ENCODE measurements around the gene ANKMY1.

ANKMY1 gene

DNA sequence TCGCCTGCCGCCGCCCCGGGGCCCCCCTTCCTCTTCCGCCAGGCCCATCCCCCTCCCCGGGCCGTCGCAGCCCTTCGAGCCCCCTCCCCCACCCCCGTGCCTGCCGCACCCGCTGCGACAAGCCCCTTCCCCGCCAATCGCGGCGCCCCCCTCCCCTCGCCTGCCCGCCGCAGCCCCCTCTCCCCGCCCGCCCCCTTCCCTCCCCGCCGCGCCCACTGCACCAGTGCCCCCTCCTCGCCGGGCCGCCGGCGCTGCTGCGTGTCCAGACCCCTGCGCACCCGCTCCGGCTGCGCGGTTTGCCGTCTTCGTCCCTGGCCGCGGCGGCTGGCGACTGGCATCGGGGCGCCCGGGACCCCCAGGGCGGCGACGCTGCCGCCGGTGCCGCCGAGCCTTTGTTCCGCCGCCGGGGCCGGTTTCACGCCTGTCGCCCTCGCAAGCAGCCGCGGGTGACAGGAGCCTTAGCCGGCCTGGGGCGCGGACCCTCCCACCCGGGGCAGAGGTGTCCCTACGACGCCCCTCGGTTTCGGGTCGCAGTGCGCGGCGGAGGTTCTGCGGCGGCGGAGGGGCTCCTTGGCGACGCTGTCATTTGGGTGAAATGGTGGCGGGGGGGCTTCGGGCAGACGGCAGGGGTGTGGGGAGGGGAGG, 104.2 kb downstream of the ANKMY1 start:
- Histone ChIP-seq H3K9ac (ENCODE audit: low read depth in 1 of 2, low read length in 2 of 2) (no peak overlapping the region), H3K27ac (ENCODE audit: low read depth, low read length) (no peak overlapping the region), H3K4me1 (ENCODE audit: control insufficient read depth in 1 of 2, insufficient read depth in 2 of 2, low read length in 2 of 2) (no peaks in the 10 kb centered on the region), H3K27me3 (ENCODE audit: control insufficient read depth in 1 of 2, insufficient read depth in 2 of 2, low read length in 2 of 2) (peaks cover 41 to 42% of the 10 kb centered on the region in 2 donors), H3K4me3 (ENCODE audit: low read depth in 1 of 2, low read length in 2 of 2) (no peak overlapping the region), H3K36me3 (ENCODE audit: control insufficient read depth in 1 of 2, insufficient read depth in 2 of 2, low read length in 2 of 2) (no peaks in the 10 kb centered on the region), H3K9me3 (ENCODE audit: control insufficient read depth in 1 of 2, low read length in 2 of 2) (no peaks in the 10 kb centered on the region)

GRCh38 chr2:240452462-240453256, 105.1 kb downstream of the ANKMY1 start:
- H3K9ac ChIP-seq (ENCODE audit: low read depth in 1 of 2, low read length in 2 of 2) = no peak overlapping the region
- H3K27ac ChIP-seq (ENCODE audit: low read depth, low read length) = no peak overlapping the region

DNA sequence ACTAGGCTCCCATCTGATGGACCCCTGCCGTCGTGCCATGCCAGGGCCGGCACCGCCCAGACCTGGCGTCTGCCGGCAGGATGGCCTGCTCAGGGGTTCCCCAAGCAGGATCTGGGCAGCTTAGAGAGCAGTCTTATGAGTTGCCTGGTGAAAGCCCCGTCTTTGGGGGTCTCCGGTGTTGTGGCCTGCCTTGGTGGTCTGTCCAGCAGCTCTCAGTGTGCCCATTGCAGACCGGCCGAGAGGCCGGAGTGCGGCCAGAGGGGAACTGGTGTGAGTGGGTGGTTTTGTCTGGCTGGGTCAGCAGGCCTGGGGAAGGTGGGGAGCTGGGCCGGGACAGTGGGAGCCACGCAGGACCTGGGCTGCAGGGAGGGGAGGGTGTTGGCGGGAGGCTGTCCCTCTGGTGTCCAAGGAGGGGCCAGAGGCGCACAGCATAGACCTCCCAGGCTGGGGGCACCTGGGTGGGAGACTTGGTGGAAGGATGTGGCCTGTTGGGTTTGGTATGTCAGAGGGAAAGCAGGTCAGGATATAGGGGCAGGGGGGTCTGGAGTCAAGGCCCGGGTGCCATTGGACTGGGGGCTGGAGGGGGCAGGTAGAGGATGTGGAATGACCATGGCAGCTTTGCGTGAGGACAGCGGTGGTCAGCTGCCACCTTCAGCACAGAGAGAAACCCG, 105.9 kb downstream of the ANKMY1 start:
- peaks cover 45 to 46% of the 10 kb centered on the region in 2 donors for H3K27me3 ChIP-seq (ENCODE audit: control insufficient read depth in 1 of 2, insufficient read depth in 2 of 2, low read length in 2 of 2)
- H3K36me3 ChIP-seq (ENCODE audit: control insufficient read depth in 1 of 2, insufficient read depth in 2 of 2, low read length in 2 of 2) = no peaks in the 10 kb centered on the region
- no peaks in the 10 kb centered on the region for H3K9me3 ChIP-seq (ENCODE audit: control insufficient read depth in 1 of 2, low read length in 2 of 2)
- no peak overlapping the region for H3K27ac ChIP-seq (ENCODE audit: low read depth, low read length)
- H3K9ac ChIP-seq (ENCODE audit: low read depth in 1 of 2, low read length in 2 of 2) = no peak overlapping the region
- no peaks in the 10 kb centered on the region for H3K4me1 ChIP-seq (ENCODE audit: control insufficient read depth in 1 of 2, insufficient read depth in 2 of 2, low read length in 2 of 2)
- no peak overlapping the region for H3K4me3 ChIP-seq (ENCODE audit: low read depth in 1 of 2, low read length in 2 of 2)

More at GRCh38 chr2:240452462-240453256, 105.1 kb downstream of the ANKMY1 start:
- Histone ChIP-seq H3K9me3 (ENCODE audit: control insufficient read depth in 1 of 2, low read length in 2 of 2) (no peaks in the 10 kb centered on the region), H3K4me3 (ENCODE audit: low read depth in 1 of 2, low read length in 2 of 2) (no peak overlapping the region), H3K27me3 (ENCODE audit: control insufficient read depth in 1 of 2, insufficient read depth in 2 of 2, low read length in 2 of 2) (peaks cover 45 to 46% of the 10 kb centered on the region in 2 donors), H3K36me3 (ENCODE audit: control insufficient read depth in 1 of 2, insufficient read depth in 2 of 2, low read length in 2 of 2) (no peaks in the 10 kb centered on the region), H3K4me1 (ENCODE audit: control insufficient read depth in 1 of 2, insufficient read depth in 2 of 2, low read length in 2 of 2) (no peaks in the 10 kb centered on the region)

DNA sequence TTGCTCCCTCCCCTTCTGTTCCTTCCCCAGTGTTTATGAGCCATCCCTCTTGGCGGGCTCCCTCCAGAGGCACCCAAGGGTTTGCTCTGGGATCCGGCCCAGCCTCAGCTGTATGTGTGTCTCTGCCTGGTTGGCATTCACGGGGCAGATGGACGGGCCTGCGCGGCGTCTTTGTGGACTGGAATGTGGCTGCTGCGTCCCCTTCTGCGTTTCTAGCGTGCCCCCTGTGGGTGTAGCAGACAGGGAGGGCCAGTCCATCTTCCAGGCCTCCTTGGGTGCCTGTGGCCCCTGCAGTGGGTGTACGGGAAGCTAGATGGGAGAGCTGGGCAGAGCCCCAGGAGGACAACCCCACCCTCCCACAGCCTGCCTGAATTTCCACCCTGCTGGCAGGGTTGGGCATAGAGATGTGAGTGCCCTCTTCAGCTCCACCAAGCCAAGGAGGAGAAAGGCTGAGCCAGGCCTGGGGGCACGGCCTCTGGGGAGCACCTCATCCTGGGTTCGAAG, 106.6 kb downstream of the ANKMY1 start:
- Histone ChIP-seq H3K27me3 (ENCODE audit: control insufficient read depth in 1 of 2, insufficient read depth in 2 of 2, low read length in 2 of 2) (peaks cover 37 to 39% of the 10 kb centered on the region in 2 donors), H3K27ac (ENCODE audit: low read depth, low read length) (no peak overlapping the region), H3K36me3 (ENCODE audit: control insufficient read depth in 1 of 2, insufficient read depth in 2 of 2, low read length in 2 of 2) (no peaks in the 10 kb centered on the region), H3K4me1 (ENCODE audit: control insufficient read depth in 1 of 2, insufficient read depth in 2 of 2, low read length in 2 of 2) (no peaks in the 10 kb centered on the region), H3K4me3 (ENCODE audit: low read depth in 1 of 2, low read length in 2 of 2) (no peak overlapping the region), H3K9ac (ENCODE audit: low read depth in 1 of 2, low read length in 2 of 2) (no peak overlapping the region), H3K9me3 (ENCODE audit: control insufficient read depth in 1 of 2, low read length in 2 of 2) (no peaks in the 10 kb centered on the region)

- H3K9ac ChIP-seq (ENCODE audit: low read depth in 1 of 2, low read length in 2 of 2) = no peak overlapping the region
- no peak overlapping the region for H3K4me3 ChIP-seq (ENCODE audit: low read depth in 1 of 2, low read length in 2 of 2)
- H3K4me1 ChIP-seq (ENCODE audit: control insufficient read depth in 1 of 2, insufficient read depth in 2 of 2, low read length in 2 of 2) = no peaks in the 10 kb centered on the region
- H3K27ac ChIP-seq (ENCODE audit: low read depth, low read length) = no peak overlapping the region
- H3K36me3 ChIP-seq (ENCODE audit: control insufficient read depth in 1 of 2, insufficient read depth in 2 of 2, low read length in 2 of 2) = no peaks in the 10 kb centered on the region
- H3K9me3 ChIP-seq (ENCODE audit: control insufficient read depth in 1 of 2, low read length in 2 of 2) = no peaks in the 10 kb centered on the region
- H3K27me3 ChIP-seq (ENCODE audit: control insufficient read depth in 1 of 2, insufficient read depth in 2 of 2, low read length in 2 of 2) = peaks cover 35 to 38% of the 10 kb centered on the region in 2 donors
Observed at GRCh38 chr2:240450532-240451107, 107.2 kb downstream of the ANKMY1 start.

GRCh38 chr2:240449764-240450531, 107.8 kb downstream of the ANKMY1 start:
- no peaks in the 10 kb centered on the region for H3K36me3 ChIP-seq (ENCODE audit: control insufficient read depth in 1 of 2, insufficient read depth in 2 of 2, low read length in 2 of 2)
- no peak overlapping the region for H3K4me3 ChIP-seq (ENCODE audit: low read depth in 1 of 2, low read length in 2 of 2)
- peaks cover 28 to 33% of the 10 kb centered on the region in 2 donors for H3K27me3 ChIP-seq (ENCODE audit: control insufficient read depth in 1 of 2, insufficient read depth in 2 of 2, low read length in 2 of 2)
- H3K27ac ChIP-seq (ENCODE audit: low read depth, low read length) = no peak overlapping the region
- H3K9ac ChIP-seq (ENCODE audit: low read depth in 1 of 2, low read length in 2 of 2) = no peak overlapping the region
- no peaks in the 10 kb centered on the region for H3K9me3 ChIP-seq (ENCODE audit: control insufficient read depth in 1 of 2, low read length in 2 of 2)
- H3K4me1 ChIP-seq (ENCODE audit: control insufficient read depth in 1 of 2, insufficient read depth in 2 of 2, low read length in 2 of 2) = no peaks in the 10 kb centered on the region

- H3K9me3 ChIP-seq (ENCODE audit: control insufficient read depth in 1 of 2, low read length in 2 of 2) = no peaks in the 10 kb centered on the region
- no peaks in the 10 kb centered on the region for H3K4me1 ChIP-seq (ENCODE audit: control insufficient read depth in 1 of 2, insufficient read depth in 2 of 2, low read length in 2 of 2)
- no peak overlapping the region for H3K4me3 ChIP-seq (ENCODE audit: low read depth in 1 of 2, low read length in 2 of 2)
- no peak overlapping the region for H3K27ac ChIP-seq (ENCODE audit: low read depth, low read length)
- H3K36me3 ChIP-seq (ENCODE audit: control insufficient read depth in 1 of 2, insufficient read depth in 2 of 2, low read length in 2 of 2) = no peaks in the 10 kb centered on the region
- no peak overlapping the region for H3K9ac ChIP-seq (ENCODE audit: low read depth in 1 of 2, low read length in 2 of 2)
- peaks cover 19 to 23% of the 10 kb centered on the region in 2 donors for H3K27me3 ChIP-seq (ENCODE audit: control insufficient read depth in 1 of 2, insufficient read depth in 2 of 2, low read length in 2 of 2)
Observed at GRCh38 chr2:240448387-240449274, 109.2 kb downstream of the ANKMY1 start.

- Histone ChIP-seq H3K27ac (ENCODE audit: low read depth, low read length) (no peak overlapping the region), H3K4me1 (ENCODE audit: control insufficient read depth in 1 of 2, insufficient read depth in 2 of 2, low read length in 2 of 2) (no peaks in the 10 kb centered on the region)
Observed at GRCh38 chr2:240447934-240448333, 109.9 kb downstream of the ANKMY1 start.

GRCh38 chr2:240447331-240447730, 110.5 kb downstream of the ANKMY1 start:
- Histone ChIP-seq H3K27ac (ENCODE audit: low read depth, low read length) (no peak overlapping the region), H3K27me3 (ENCODE audit: control insufficient read depth in 1 of 2, insufficient read depth in 2 of 2, low read length in 2 of 2) (peaks cover 19 to 22% of the 10 kb centered on the region in 2 donors), H3K4me3 (ENCODE audit: low read depth in 1 of 2, low read length in 2 of 2) (no peak overlapping the region), H3K9me3 (ENCODE audit: control insufficient read depth in 1 of 2, low read length in 2 of 2) (no peaks in the 10 kb centered on the region), H3K9ac (ENCODE audit: low read depth in 1 of 2, low read length in 2 of 2) (no peak overlapping the region), H3K36me3 (ENCODE audit: control insufficient read depth in 1 of 2, insufficient read depth in 2 of 2, low read length in 2 of 2) (no peaks in the 10 kb centered on the region), H3K4me1 (ENCODE audit: control insufficient read depth in 1 of 2, insufficient read depth in 2 of 2, low read length in 2 of 2) (no peaks in the 10 kb centered on the region)

More at GRCh38 chr2:240447934-240448333, 109.9 kb downstream of the ANKMY1 start:
- no peak overlapping the region for H3K4me3 ChIP-seq (ENCODE audit: low read depth in 1 of 2, low read length in 2 of 2)
- no peaks in the 10 kb centered on the region for H3K36me3 ChIP-seq (ENCODE audit: control insufficient read depth in 1 of 2, insufficient read depth in 2 of 2, low read length in 2 of 2)
- H3K9ac ChIP-seq (ENCODE audit: low read depth in 1 of 2, low read length in 2 of 2) = no peak overlapping the region
- H3K9me3 ChIP-seq (ENCODE audit: control insufficient read depth in 1 of 2, low read length in 2 of 2) = no peaks in the 10 kb centered on the region
- peaks cover 19 to 23% of the 10 kb centered on the region in 2 donors for H3K27me3 ChIP-seq (ENCODE audit: control insufficient read depth in 1 of 2, insufficient read depth in 2 of 2, low read length in 2 of 2)

Data from duodenal mucosa (tissue), 2 donors.